ENCODE data around the gene LSM5.

The LSM5 gene

GRCh38 chr7:32490127-32490796 lies at the start of gene LSM5:
TSS of gene LSM5 (minus strand) at chr7:32490380. CDS start at chr7:32490365, 15 bp downstream.
- DNase-seq (ENCODE audit: low read depth): peak; percentile 84

GRCh38 chr7:32539366-32539765 lies 49.2 kb upstream of the LSM5 start:
- no peak for DNase-seq (ENCODE audit: low read depth)

GRCh38 chr7:32537760-32538159 lies 47.6 kb upstream of the LSM5 start:
- no peak for DNase-seq (ENCODE audit: low read depth)

- no peak for DNase-seq (ENCODE audit: low read depth)
These were observed 46.4 kb upstream of the LSM5 start for GRCh38 chr7:32536585-32536984.

GRCh38 chr7:32536016-32536415 lies 45.8 kb upstream of the LSM5 start:
- no peak for DNase-seq (ENCODE audit: low read depth)

GRCh38 chr7:32535162-32535702 lies 45.1 kb upstream of the LSM5 start:
- DNase-seq (ENCODE audit: low read depth): no peak

GRCh38 chr7:32533276-32534029 lies 43.3 kb upstream of the LSM5 start:
- no peak for DNase-seq (ENCODE audit: low read depth)

- no peak for DNase-seq (ENCODE audit: low read depth)
These were observed 42.5 kb upstream of the LSM5 start for GRCh38 chr7:32532716-32533115.

GRCh38 chr7:32532086-32532485 lies 41.9 kb upstream of the LSM5 start:
- DNase-seq (ENCODE audit: low read depth): no peak

- no peak for DNase-seq (ENCODE audit: low read depth)
These were observed 41.2 kb upstream of the LSM5 start for GRCh38 chr7:32531402-32531801.

- DNase-seq (ENCODE audit: low read depth): no peak
These were observed 35.7 kb upstream of the LSM5 start for GRCh38 chr7:32525839-32526238.

GRCh38 chr7:32524631-32525030 lies 34.5 kb upstream of the LSM5 start:
- DNase-seq (ENCODE audit: low read depth): no peak

GRCh38 chr7:32522746-32523530 lies 32.8 kb upstream of the LSM5 start:
- no peak for DNase-seq (ENCODE audit: low read depth)

GRCh38 chr7:32519763-32520162 lies 29.6 kb upstream of the LSM5 start:
- DNase-seq (ENCODE audit: low read depth): no peak

- DNase-seq (ENCODE audit: low read depth): no peak
These were observed 28.5 kb upstream of the LSM5 start for GRCh38 chr7:32518534-32519140.

GRCh38 chr7:32516551-32517100 lies 26.4 kb upstream of the LSM5 start:
- DNase-seq (ENCODE audit: low read depth): no peak

GRCh38 chr7:32515890-32516550 lies 25.8 kb upstream of the LSM5 start:
- no peak for DNase-seq (ENCODE audit: low read depth)

- no peak for DNase-seq (ENCODE audit: low read depth)
These were observed 23.0 kb upstream of the LSM5 start for GRCh38 chr7:32513210-32513609.

GRCh38 chr7:32511791-32512190 lies 21.6 kb upstream of the LSM5 start:
- DNase-seq (ENCODE audit: low read depth): no peak

GRCh38 chr7:32507414-32507813 lies 17.2 kb upstream of the LSM5 start:
- no peak for DNase-seq (ENCODE audit: low read depth)

Measured in activated gamma-delta T cell treated with anti-CD3 and anti-CD28 coated beads, Interleukin-2, amount 50 U/mL, for 16 hours (primary cell).